Measurements from ENCODE around the gene VWF. TPM values are rescaled to one million over a fixed set of nuclear protein-coding genes. Genes with fewer than 3 reads are reported as not detected.

VWF gene
- total and polyA plus RNA-seq, 11 donors: 125 to 503 (median 238) TPM

DNA sequence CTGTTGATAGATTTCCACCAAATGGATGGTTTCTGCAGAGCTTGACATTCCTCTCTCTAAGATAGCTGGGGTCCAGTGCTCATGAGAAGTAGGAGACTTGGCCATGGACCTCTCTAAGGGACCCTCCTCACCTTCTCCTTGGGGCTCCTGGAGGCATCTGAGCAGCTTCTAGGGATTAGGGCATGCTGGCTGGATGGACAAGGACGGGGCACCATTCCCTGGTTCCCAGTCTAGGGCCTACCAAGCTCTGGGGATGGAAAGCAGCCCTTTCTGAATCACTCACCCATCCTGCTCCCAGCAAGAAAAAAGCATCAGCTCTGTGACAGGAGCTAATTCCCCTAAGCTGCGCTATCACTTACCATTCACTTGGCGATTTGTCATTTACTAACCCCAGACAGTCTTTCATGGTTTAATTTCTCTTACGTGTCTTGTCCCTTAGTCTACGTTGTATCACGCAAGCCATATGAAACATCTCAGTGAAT, 39.5 kb downstream of the VWF start:
- WGBS, 4 donors: 95 to 98% (median 95%) methylated on average over 6 of the region's 6 CpGs
- Histone ChIP-seq H3K4me1 (peaks cover 0 to 95% (median 47%) of the 10 kb centered on the region in 12 donors), H3K27ac (peak overlapping the region in 9 of 12 donors; percentile 47 to 82 (median 67))

DNA sequence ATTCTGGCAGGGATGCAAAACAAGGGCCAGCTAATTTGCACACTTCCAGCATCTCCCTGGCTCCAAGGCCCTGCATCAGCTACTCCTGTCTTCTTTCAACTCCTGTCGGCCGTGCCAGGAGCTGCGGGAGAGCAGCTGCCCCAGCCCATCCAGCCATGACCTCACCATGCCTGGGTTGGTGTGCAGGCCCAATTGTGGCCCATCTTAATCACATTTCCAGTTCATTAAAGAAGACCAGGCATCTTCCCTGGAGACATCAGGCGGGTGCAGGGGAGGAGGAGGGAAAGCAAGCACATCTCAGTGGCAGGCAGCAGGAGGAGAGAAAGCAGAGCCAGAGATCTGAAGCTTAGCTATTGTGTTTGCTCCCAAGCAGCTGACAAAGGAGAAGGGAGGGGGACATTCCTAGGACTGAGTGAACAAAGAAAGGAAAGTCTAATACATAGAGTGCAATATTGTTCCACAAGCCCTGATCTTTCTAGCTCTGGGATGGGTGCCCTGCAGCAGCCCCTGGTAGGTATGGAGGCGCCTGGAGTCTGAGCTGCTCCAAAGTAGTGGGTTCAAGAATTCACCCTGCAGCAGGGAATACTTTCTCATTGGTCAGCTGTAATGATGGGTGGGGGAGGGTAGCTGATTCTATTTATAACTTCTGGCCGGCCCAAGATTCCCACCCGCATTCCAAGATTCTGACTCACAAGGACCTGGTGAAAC, 40.1 kb downstream of the VWF start:
- 39 to 49% (median 45%) methylated on average over 7 of the region's 7 CpGs for WGBS, 4 donors

More for the DNA sequence above, 39.5 kb downstream of the VWF start:
- Histone ChIP-seq H3K27me3 (no peaks in the 10 kb centered on the region), H3K9me3 (no peaks in the 10 kb centered on the region), H3K4me3 (no peak overlapping the region), H3K36me3 (peaks cover 0 to 30% (median 0%) of the 10 kb centered on the region in 9 donors)
- DNase-seq: no peak
- ATAC-seq: no peak
- intact Hi-C loops (cut with DNase I): loop anchor here in 1 of 10 donors (5.0 kb wide), 1 partner anchor 82 kb away; no protein-coding TSS in a partner anchor
- TF ChIP-seq, protein P1, sequence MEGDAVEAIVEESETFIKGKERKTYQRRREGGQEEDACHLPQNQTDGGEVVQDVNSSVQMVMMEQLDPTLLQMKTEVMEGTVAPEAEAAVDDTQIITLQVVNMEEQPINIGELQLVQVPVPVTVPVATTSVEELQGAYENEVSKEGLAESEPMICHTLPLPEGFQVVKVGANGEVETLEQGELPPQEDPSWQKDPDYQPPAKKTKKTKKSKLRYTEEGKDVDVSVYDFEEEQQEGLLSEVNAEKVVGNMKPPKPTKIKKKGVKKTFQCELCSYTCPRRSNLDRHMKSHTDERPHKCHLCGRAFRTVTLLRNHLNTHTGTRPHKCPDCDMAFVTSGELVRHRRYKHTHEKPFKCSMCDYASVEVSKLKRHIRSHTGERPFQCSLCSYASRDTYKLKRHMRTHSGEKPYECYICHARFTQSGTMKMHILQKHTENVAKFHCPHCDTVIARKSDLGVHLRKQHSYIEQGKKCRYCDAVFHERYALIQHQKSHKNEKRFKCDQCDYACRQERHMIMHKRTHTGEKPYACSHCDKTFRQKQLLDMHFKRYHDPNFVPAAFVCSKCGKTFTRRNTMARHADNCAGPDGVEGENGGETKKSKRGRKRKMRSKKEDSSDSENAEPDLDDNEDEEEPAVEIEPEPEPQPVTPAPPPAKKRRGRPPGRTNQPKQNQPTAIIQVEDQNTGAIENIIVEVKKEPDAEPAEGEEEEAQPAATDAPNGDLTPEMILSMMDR (IDR thresholded peaks at IDR 0.05): no peak
- TF ChIP-seq POLR2A (IDR thresholded peaks at IDR 0.05): no peak

DNA sequence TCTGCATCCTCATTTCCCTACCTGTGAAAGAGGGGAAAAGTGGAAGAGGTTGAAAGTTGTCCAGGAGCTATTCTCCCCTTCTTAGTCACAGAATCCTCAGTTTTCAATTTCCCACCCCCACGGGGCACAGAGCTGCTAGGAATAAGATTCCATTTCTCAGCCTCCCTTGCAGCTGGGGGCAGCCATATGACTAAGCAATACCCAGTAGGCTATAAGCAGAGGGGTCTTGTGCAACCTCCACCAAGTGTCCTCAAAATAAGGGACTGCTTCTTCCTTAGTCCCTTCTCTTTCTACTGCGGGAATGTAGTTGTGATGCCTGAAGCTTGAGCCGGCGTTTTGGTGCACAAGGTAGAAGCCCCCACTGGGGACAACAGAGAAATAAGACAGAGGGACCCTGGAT, 40.9 kb downstream of the VWF start:
- TF ChIP-seq POLR2A (IDR thresholded peaks at IDR 0.05): no peak
- TF ChIP-seq, protein P1 (IDR thresholded peaks at IDR 0.05): no peak
- Histone ChIP-seq H3K4me3 (no peak overlapping the region), H3K36me3 (peaks cover 0 to 24% (median 0%) of the 10 kb centered on the region in 9 donors), H3K9me3 (no peaks in the 10 kb centered on the region), H3K27ac (peak overlapping the region in 6 of 12 donors; percentile 11 to 82 (median 57)), H3K4me1 (peaks cover 0 to 96% (median 45%) of the 10 kb centered on the region in 12 donors), H3K27me3 (no peaks in the 10 kb centered on the region)
- ATAC-seq (no peak), DNase-seq (no peak)
- intact Hi-C loops (cut with DNase I): loop anchor here in 1 of 10 donors (5.0 kb wide), 1 partner anchor 84 kb away; no protein-coding TSS in a partner anchor
- WGBS, 4 donors: 73 to 83% (median 78%) methylated on average over 4 of the region's 4 CpGs

More for the DNA sequence above, 40.1 kb downstream of the VWF start:
- no peaks in the 10 kb centered on the region for H3K9me3 ChIP-seq
- H3K4me3 ChIP-seq: no peak overlapping the region
- no peak for TF ChIP-seq POLR2A (IDR thresholded peaks at IDR 0.05)
- TF ChIP-seq, protein P1 (IDR thresholded peaks at IDR 0.05): no peak
- H3K27me3 ChIP-seq: no peaks in the 10 kb centered on the region
- intact Hi-C loops (cut with DNase I): loop anchor here in 1 of 10 donors (5.0 kb wide), 1 partner anchor 83 kb away; no protein-coding TSS in a partner anchor
- DNase-seq: no peak
- H3K4me1 ChIP-seq: peaks cover 0 to 96% (median 46%) of the 10 kb centered on the region in 12 donors
- ATAC-seq: peak; percentile 49 to 65 (median 54)
- H3K36me3 ChIP-seq: peaks cover 0 to 27% (median 0%) of the 10 kb centered on the region in 9 donors
- peak overlapping the region in 9 of 12 donors; percentile 47 to 82 (median 67) for H3K27ac ChIP-seq

GRCh38 chr12:6082613-6083012, 41.9 kb downstream of the VWF start:
- Histone ChIP-seq H3K36me3 (peaks cover 0 to 25% (median under 1%) of the 10 kb centered on the region in 9 donors), H3K4me1 (peaks cover 0 to 96% (median 50%) of the 10 kb centered on the region in 12 donors), H3K27me3 (no peaks in the 10 kb centered on the region), H3K9me3 (no peaks in the 10 kb centered on the region), H3K27ac (peak overlapping the region in 4 of 12 donors; percentile 26 to 82 (median 71)), H3K4me3 (no peak overlapping the region)
- TF ChIP-seq, protein P1 (IDR thresholded peaks at IDR 0.05): no peak
- TF ChIP-seq POLR2A (IDR thresholded peaks at IDR 0.05): no peak
- no peak for ATAC-seq
- WGBS, 4 donors: 87 to 94% (median 91%) methylated on average over 3 of the region's 3 CpGs
- intact Hi-C loops (cut with DNase I): loop anchor here in 1 of 10 donors (5.0 kb wide), 1 partner anchor 85 kb away; no protein-coding TSS in a partner anchor
- DNase-seq: no peak

All from heart left ventricle (tissue), 16 donors.